ENCODE data around the gene ZNF593. TPM values are rescaled to one million over a fixed set of nuclear protein-coding genes. Genes with fewer than 3 reads are reported as not detected.

Gene ZNF593
- total RNA-seq, 1 experiment from 2014 or later = 165 TPM

DNA sequence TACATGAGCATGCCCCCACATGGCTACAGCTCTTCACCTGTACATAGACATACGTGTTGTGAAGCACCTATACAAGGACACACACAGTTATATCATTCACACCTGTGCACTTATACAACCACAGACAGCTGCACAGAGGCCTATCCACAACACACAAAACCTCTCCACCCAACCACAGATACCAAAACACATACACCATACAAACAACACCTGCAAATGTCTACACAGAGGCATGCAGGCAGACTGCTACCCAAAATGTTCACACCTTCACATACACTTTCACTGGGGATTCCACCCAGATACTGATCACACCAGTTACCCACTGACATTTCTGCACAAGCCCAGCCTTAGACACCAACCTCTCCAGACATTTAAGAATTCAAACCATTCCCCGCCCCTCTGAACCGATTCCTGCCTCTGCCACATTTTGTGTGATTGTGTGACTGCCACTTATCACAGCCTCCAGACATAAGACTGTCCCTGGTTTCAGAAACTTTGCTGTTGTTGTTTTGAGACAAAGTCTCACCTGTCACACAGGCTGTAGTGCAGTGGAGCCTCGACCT, 2.9 kb upstream of the ZNF593 start:
- no TSS peak for BruUV-seq (replicated peaks)
- DNase-seq (no peak), ATAC-seq (no peak)
- no peaks in the 10 kb centered on the region for H3K9me2 ChIP-seq (replicated peaks; ENCODE audit: low read length)
- no peaks in the 10 kb centered on the region for H3K27me3 ChIP-seq (ENCODE audit: low read length)
- peaks cover 11% of the 10 kb centered on the region for H3K4me1 ChIP-seq (ENCODE audit: insufficient read depth, low read length)
- intact Hi-C loops (cut with micrococcal nuclease) = no loop called here
- POLR2A ChIA-PET (ENCODE audit: unreplicated experiment) = no interaction called here
- H3K36me3 ChIP-seq (ENCODE audit: low read depth, low read length) = no peaks in the 10 kb centered on the region
- H3F3A ChIP-seq (ENCODE audit: low read length, unreplicated experiment) = no peaks in the 10 kb centered on the region
- CTCF ChIA-PET = no interaction called here
- H4K20me1 ChIP-seq (ENCODE audit: low read length) = no peaks in the 10 kb centered on the region
- H3K27ac ChIP-seq (ENCODE audit: low read length) = no peak overlapping the region
- H3K79me2 ChIP-seq (ENCODE audit: low read length) = peaks cover 19% of the 10 kb centered on the region
- no peak for TF ChIP-seq EZH2 (IDR thresholded peaks at IDR 0.05; ENCODE audit: low read length, unreplicated experiment)
- no peak for TF ChIP-seq CTCF (conservative IDR thresholded peaks at IDR 0.05; ENCODE audit: low read depth, low read length)
- no peak for TF ChIP-seq EZH2phosphoT487 (IDR thresholded peaks at IDR 0.05; ENCODE audit: borderline replicate concordance, low read length)
- no peak overlapping the region for H2AFZ ChIP-seq (ENCODE audit: low read length)
- H3K4me3 ChIP-seq (ENCODE audit: low read length) = no peak overlapping the region
- no peak overlapping the region for H3K4me2 ChIP-seq (ENCODE audit: low read length)
- no peak overlapping the region for H3K9ac ChIP-seq (ENCODE audit: low read length)
- no peaks in the 10 kb centered on the region for H3K9me3 ChIP-seq (ENCODE audit: low read length)

DNA sequence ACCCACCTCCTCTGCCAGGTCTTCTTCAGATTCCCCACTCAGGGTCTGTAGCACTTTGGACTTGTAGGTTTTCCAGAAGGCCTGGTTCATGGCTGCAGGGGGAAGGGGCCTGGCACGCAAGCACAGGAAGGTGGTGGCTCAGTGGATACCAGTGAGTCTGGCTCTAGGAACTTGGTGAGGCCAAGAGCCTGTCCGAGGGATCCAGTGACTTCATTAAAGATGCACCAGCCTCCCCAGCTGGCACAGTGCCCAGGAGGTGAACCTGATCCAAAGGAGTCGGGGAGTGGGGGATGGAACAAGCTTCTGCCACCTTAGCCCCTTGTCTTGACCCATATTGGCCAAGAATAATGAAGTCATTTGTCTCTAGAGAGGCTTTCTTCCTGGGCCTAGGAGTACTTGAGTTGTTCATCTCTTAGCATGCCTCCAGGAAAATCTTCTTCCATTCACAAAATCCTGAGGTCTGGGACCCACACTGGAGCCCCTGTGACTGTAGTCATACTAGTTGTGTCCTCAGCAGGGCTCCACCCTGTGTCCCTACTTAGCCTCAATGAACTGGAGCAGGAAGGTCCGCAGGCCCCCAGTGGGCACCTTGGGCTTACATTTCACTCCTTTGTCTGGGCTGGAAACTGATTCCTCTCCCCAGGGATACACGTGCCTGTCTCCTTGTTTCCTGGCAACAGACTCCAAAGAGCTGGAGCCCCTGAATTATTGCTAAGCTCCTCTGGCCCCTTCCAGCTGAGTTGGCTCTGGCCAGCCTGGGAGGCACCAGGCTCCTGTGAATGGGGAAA, 1.1 kb upstream of the ZNF593 start, which contains the start of gene C1orf232:
C1orf232 (minus strand) TSS at position 554 of the 788 bp plus-strand sequence; CDS start at position 90, 464 bp downstream.
- Histone ChIP-seq H3K9ac (ENCODE audit: low read length) (peak within 1 kb of the TSS; percentile 99), H3K9me2 (replicated peaks; ENCODE audit: low read length) (no peaks in the 10 kb centered on the region), H3K27me3 (ENCODE audit: low read length) (no peaks in the 10 kb centered on the region), H4K20me1 (ENCODE audit: low read length) (no peaks in the 10 kb centered on the region), H3K27ac (ENCODE audit: low read length) (peak within 1 kb of the TSS; percentile 72), H3K36me3 (ENCODE audit: low read depth, low read length) (no peaks in the 10 kb centered on the region), H3F3A (ENCODE audit: low read length, unreplicated experiment) (no peaks in the 10 kb centered on the region), H3K4me1 (ENCODE audit: insufficient read depth, low read length) (peaks cover 11% of the 10 kb centered on the region), H2AFZ (ENCODE audit: low read length) (peak within 1 kb of the TSS; percentile 97), H3K4me2 (ENCODE audit: low read length) (peak within 1 kb of the TSS; percentile 97), H3K9me3 (ENCODE audit: low read length) (no peaks in the 10 kb centered on the region), H3K4me3 (ENCODE audit: low read length) (peak within 1 kb of the TSS; percentile 98), H3K79me2 (ENCODE audit: low read length) (peaks cover 19% of the 10 kb centered on the region)
- ChIA-PET CTCF (interaction anchor here (1.0 kb wide), 1 partner anchor 57 kb away, joined by 3 read pairs; the partner anchor contains the start of gene PDIK1L), POLR2A (ENCODE audit: unreplicated experiment) (no interaction called here)
- TF ChIP-seq CTCF (conservative IDR thresholded peaks at IDR 0.05; ENCODE audit: low read depth, low read length) (no peak), EZH2phosphoT487 (IDR thresholded peaks at IDR 0.05; ENCODE audit: borderline replicate concordance, low read length) (no peak), EZH2 (IDR thresholded peaks at IDR 0.05; ENCODE audit: low read length, unreplicated experiment) (no peak)
- no TSS peak for BruUV-seq (replicated peaks)
- no peak for DNase-seq
- intact Hi-C loops (cut with micrococcal nuclease) = loop anchor here (1.0 to 2.0 kb wide), 3 partner anchors 66 to 153 kb away; partner anchors contain the start of gene CEP85
- no peak for ATAC-seq

Data from PC-3 (cell line).